GM12874 (cell line): Measurements from ENCODE around the gene DTX3.

Experiments
- CTCF ChIP-seq: IDR thresholded peaks from 2 replicates; pipeline ENCODE4 v1.5.1; 2011; ENCODE audit warnings: low read depth, mild to moderate bottlenecking, control low read depth, low read length, moderate library complexity; ENCODE audit not compliant: insufficient read depth

The DTX3 gene

GRCh38 chr12:57621497-57622292, 17.1 kb downstream of the DTX3 start:
- TF ChIP-seq CTCF = peak; percentile 92

GRCh38 chr12:57622293-57623245, 17.9 kb downstream of the DTX3 start:
- no peak for TF ChIP-seq CTCF

GRCh38 chr12:57623385-57623784, 18.8 kb downstream of the DTX3 start:
- TF ChIP-seq CTCF = no peak

GRCh38 chr12:57623811-57624390, 19.3 kb downstream of the DTX3 start:
- no peak for TF ChIP-seq CTCF

GRCh38 chr12:57624441-57625220, 20.0 kb downstream of the DTX3 start:
- TF ChIP-seq CTCF = no peak

- TF ChIP-seq CTCF = no peak
Measured at GRCh38 chr12:57625261-57626032, 20.8 kb downstream of the DTX3 start.
